ENCODE data around the gene GPR176. TPM values are rescaled to one million over a fixed set of nuclear protein-coding genes. Genes with fewer than 3 reads are reported as not detected.
A peak's percentile ranks its signal among the peaks of the same experiment; 100 is the strongest.

Gene GPR176
- total RNA-seq, 1 donor from 2014 or later = 5.7 TPM

DNA sequence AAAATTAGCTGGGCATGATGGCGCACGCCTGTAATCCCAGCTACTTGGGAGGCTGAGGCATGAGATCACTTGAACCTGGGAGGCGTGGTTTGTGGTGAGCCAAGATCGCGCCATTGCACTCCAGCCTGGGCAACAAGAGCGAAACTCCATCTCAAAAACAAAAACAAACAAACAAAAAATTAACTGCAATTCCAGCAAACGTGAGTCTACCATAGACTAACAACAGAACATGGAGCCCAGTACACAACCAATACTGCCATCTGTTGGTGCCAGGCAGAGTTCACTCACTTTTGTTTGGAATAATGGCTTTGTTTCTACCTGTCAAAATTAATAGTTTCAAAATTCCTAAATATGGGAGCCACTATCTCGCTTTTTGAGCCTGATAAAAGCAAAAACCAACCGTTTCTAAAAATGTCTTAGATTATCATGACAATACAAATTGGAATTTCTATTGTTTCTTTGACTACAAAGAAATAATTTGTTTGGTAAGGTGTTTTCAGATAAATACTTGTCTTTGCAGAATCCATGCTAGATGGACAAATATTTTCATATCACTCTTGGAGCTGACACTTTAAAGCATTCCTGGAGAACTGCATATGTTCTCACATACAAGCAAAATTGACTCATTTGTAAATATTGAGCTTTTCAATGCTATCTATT, 45.0 kb downstream of the GPR176 start:
- ATAC-seq = no peak
- intact Hi-C loops (cut with DNase I) = no loop called here
- no peak for DNase-seq (ENCODE audit: low spot score)

- intact Hi-C loops (cut with DNase I) = no loop called here
Measured at GRCh38 chr15:39873978-39874377, 46.1 kb downstream of the GPR176 start.

DNA sequence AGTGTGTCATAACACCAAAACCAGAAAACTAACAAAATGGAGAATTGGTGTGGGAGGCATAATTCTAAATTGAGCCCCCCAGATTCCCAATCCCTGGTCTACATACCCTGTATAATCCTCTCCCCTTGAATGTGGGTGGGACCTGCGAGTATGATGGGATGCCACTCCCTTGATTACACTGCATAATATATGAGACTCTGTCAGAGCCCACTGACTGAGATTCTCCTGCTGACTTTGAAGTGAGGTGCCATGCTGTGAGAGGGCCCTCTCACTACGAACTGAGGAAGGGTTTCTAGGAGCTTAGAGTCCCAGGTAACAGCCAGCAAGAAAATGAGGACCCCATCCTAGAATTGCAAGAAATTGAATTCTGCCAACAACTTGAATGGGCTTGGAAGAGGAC, 49.5 kb downstream of the GPR176 start:
- ATAC-seq (no peak), DNase-seq (ENCODE audit: low spot score) (no peak)
- intact Hi-C loops (cut with DNase I) = no loop called here

More at GRCh38 chr15:39873978-39874377, 46.1 kb downstream of the GPR176 start:
- DNase-seq (ENCODE audit: low spot score) = no peak
- ATAC-seq = no peak

DNA sequence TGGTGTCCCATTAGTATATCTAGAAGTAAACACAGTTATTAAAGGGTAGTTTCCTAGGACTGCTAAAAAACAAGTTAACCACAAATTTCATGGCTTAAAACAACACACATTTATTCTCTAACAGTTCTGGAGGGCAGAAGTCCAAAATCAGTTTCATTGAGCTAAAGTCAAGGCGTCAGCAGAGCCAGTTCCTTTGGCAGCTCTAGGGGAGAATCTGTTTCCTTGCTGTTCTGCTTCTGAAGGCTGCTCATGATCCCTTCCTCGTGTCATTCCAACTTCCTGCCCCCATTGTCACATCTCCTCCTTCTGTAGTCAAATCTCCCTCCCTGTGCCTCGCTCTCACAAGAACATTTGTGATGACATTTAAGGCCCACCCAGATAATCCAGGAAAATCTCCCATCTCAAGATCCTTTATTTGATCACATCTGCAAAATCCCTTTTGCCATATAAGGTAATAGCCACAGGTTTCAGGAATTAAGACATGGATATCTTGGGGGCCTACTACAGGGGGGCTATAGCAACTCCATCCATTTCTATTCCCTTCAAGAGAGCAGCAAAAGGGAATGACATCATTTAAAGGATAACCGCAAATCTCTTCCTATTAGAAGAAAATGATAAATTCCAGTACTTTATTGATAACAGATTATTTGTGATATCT, 50.1 kb downstream of the GPR176 start:
- DNase-seq (ENCODE audit: low spot score) (no peak), ATAC-seq (peak; percentile 64)
- intact Hi-C loops (cut with DNase I) = no loop called here

DNA sequence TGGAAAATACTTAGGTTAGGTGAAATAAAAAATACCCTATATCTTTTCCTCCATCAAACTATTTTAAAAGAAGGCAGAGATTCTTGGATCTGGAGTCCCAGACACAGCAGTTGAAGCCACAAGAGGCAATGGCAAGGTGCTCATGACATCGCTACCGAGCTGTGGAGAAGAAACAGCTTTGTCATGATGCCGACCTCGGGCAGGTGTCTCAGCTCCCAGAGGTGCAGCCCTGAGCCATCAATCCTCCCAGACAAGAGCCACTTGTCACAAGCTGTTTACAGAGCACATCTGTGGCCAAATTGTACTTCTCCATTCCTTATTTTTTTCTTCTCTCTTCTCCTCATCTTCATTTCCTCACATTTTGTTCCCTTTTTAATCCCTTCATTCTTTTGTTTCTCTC, 50.8 kb downstream of the GPR176 start:
- intact Hi-C loops (cut with DNase I) = no loop called here
- no peak for ATAC-seq
- no peak for DNase-seq (ENCODE audit: low spot score)

DNA sequence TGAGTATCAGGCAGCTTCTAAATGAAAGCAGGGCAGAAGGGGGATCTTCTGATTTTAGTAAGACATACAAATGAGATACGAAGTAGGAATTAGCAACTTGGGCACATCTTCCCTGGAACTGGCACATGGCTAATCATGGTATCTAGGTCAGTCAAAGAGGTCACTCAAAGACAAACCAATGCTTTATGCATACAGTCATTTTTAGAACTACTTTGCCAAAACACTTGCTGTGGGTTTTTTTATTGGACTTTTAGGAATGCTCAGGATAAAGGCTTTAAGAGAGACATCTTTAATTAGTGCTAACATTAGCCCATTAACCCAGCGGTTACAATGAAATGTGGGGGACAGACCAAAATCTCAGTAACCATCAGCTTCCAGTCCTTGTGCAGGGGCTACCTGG, 51.7 kb downstream of the GPR176 start:
- intact Hi-C loops (cut with DNase I) = no loop called here
- ATAC-seq = no peak
- no peak for DNase-seq (ENCODE audit: low spot score)

GRCh38 chr15:39864116-39864515, 56.0 kb downstream of the GPR176 start:
- ATAC-seq (no peak), DNase-seq (ENCODE audit: low spot score) (no peak)
- intact Hi-C loops (cut with DNase I) = no loop called here

GRCh38 chr15:39860871-39861270, 59.2 kb downstream of the GPR176 start:
- intact Hi-C loops (cut with DNase I) = no loop called here
- ATAC-seq = no peak
- DNase-seq (ENCODE audit: low spot score) = no peak

GRCh38 chr15:39860200-39860599, 59.9 kb downstream of the GPR176 start:
- ATAC-seq = no peak
- intact Hi-C loops (cut with DNase I) = no loop called here

DNA sequence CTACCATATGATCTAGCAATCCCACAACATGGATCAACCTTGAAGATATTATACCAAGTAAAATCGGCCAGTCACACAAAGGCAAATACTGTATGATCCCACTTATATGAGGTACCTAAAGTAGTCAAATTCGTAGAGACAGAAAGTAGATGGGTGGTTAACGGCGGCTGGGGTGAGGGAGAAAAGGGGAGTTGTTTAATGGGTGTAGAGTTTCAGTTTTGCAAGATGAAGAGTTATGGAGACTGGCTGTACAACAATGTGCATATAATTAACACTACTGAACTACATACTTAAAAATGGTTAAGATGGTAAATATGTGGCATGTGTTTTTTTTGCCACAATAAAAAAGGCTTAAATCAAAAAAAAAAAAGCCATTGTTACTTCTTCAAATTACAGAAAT, 60.4 kb downstream of the GPR176 start:
- DNase-seq (ENCODE audit: low spot score) (no peak), ATAC-seq (no peak)
- intact Hi-C loops (cut with DNase I) = no loop called here

More at GRCh38 chr15:39860200-39860599, 59.9 kb downstream of the GPR176 start:
- no peak for DNase-seq (ENCODE audit: low spot score)

- ATAC-seq = no peak
- DNase-seq (ENCODE audit: low spot score) = no peak
- intact Hi-C loops (cut with DNase I) = no loop called here
Measured at GRCh38 chr15:39857132-39857531, 62.9 kb downstream of the GPR176 start.

GRCh38 chr15:39856357-39856756, 63.7 kb downstream of the GPR176 start:
- ATAC-seq (no peak), DNase-seq (ENCODE audit: low spot score) (no peak)
- intact Hi-C loops (cut with DNase I) = no loop called here

DNA sequence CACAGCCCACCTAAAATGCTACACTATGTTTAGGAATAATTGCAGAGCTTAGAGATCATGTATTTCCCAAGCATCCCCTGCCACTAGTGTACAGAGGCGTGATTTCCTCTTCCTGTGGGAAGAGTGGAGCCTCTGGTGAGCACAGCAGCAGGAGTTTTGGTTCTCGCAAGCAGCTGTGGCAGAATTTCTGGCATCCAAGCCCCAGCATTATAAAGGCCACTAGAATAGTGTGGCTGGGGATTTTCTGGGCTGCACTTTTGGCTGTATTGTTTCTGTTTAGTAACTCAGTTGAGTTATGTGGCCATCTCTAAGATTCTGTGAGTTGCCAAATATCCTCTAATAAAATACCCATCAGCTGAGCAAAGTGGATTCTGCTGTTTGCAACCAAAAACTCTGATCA, 64.7 kb downstream of the GPR176 start:
- intact Hi-C loops (cut with DNase I) = no loop called here
- ATAC-seq = no peak
- DNase-seq (ENCODE audit: low spot score) = no peak

- intact Hi-C loops (cut with DNase I) = no loop called here
- DNase-seq (ENCODE audit: low spot score) (no peak), ATAC-seq (no peak)
Measured at GRCh38 chr15:39854161-39854560, 65.9 kb downstream of the GPR176 start.

DNA sequence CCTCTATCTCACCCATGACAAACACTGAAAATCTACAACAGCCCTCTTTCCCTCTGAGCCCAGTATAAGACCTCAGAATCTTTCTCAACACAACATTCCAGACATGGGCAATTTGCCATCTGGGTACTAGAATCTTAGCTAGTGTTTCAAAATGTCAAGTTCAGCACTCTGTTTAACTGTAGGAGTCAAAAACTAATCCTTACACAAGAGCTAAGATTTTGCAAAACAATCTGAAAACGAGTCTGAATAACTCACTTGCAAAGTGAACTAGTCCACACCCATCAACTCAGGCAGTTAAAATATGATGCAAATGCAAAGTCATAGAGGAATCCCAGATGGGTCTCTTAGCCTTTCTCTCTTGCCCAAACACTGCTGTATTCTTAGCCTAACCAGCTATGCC, 67.8 kb downstream of the GPR176 start:
- no peak for DNase-seq (ENCODE audit: low spot score)
- intact Hi-C loops (cut with DNase I) = no loop called here
- no peak for ATAC-seq

GRCh38 chr15:39851500-39852092, 68.5 kb downstream of the GPR176 start:
- DNase-seq (ENCODE audit: low spot score) (no peak), ATAC-seq (no peak)
- intact Hi-C loops (cut with DNase I) = no loop called here

GRCh38 chr15:39850436-39850835, 69.6 kb downstream of the GPR176 start:
- ATAC-seq = no peak
- intact Hi-C loops (cut with DNase I) = no loop called here
- no peak for DNase-seq (ENCODE audit: low spot score)

- DNase-seq (ENCODE audit: low spot score) (no peak), ATAC-seq (no peak)
- intact Hi-C loops (cut with DNase I) = no loop called here
Measured at GRCh38 chr15:39846108-39846507, 74.0 kb downstream of the GPR176 start.

DNA sequence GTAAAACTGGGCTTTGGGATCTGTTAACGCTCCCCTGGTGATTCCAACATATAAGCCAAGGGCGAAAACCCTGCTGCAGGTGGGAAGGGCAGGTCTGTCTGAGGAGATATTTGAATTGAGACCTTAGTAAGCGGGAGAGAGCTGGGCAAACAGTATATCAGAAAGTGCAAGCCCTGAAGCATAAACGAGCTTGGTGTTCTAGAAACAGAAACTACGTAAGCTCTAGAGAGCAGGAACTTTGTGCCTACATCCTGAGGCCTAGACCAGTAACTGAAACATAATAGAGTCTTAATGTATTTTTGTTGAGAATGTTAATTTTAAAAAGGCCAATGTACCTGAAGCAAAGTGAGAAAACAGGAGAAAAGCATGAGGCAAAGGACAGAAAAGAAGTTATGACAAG, 74.5 kb downstream of the GPR176 start:
- intact Hi-C loops (cut with DNase I) = no loop called here
- no peak for ATAC-seq
- DNase-seq (ENCODE audit: low spot score) = no peak

DNA sequence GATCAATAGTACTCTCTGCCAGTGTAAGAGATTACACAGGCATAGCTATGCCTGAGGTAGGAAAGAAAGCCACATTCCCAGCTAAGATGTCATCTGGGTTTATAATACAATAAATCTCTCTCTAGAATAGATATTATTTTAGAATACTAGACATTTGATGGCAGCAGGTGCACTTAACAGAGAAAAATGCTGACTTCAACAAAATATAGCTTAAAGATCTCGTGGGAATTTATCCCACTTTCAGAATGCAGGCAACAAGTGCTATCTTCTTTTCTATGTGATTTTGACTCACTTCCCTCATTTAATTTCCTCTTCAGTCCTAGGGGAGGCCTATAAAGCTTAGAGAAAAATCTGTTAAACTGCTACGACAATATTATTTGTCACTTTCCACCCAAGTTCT, 76.5 kb downstream of the GPR176 start:
- no peak for DNase-seq (ENCODE audit: low spot score)
- intact Hi-C loops (cut with DNase I) = no loop called here

DNA sequence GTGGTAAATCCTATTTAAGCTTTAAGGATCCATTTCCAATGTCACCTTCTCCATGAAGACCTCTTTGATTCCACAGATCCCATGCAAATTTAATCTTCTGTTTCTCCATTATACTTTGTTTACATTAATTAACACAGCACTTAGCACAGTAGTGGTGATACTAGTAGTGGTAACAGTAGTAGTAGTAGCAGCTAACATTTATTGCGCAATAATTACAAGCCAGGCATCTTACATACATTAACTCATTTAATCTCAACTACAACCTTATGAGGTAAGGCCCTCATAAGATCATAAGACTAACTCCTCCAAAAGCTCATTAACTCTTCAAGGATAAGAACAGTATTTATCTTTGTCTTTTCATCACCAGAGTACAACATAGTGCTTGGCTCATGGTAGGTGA, 82.6 kb downstream of the GPR176 start:
- DNase-seq (ENCODE audit: low spot score) (no peak), ATAC-seq (no peak)
- intact Hi-C loops (cut with DNase I) = no loop called here

More for the DNA sequence above, 76.5 kb downstream of the GPR176 start:
- ATAC-seq = no peak

Data from sciatic nerve (tissue), 2 donors.